DOHH2 (cell line): ENCODE measurements around the gene LMCD1.

ENCODE experiments used
- CTCF ChIP-seq: fragments of 200-600 bp; sonication (generic); IDR thresholded peaks from one replicate; pipeline ENCODE4 v1.5.1; 2014; ENCODE audit warnings: antibody characterized with exemption, mild to moderate bottlenecking, low read depth, low read length; ENCODE audit not compliant: poor library complexity, severe bottlenecking
- EZH2phosphoT487 ChIP-seq: fragments of 200-600 bp; sonication (generic); IDR thresholded peaks from 2 replicates; pipeline ENCODE4 v1.6.1; 2017; ENCODE audit warnings: borderline replicate concordance, mild to moderate bottlenecking, antibody characterized with exemption, low read length, moderate library complexity, mixed read lengths

- TF ChIP-seq CTCF (no peak), EZH2phosphoT487 (no peak)
Measured at GRCh38 chr3:8503461-8503860, 1.8 kb downstream of the LMCD1 start.
